Measurements from ENCODE around the gene PPFIA2.

DNA sequence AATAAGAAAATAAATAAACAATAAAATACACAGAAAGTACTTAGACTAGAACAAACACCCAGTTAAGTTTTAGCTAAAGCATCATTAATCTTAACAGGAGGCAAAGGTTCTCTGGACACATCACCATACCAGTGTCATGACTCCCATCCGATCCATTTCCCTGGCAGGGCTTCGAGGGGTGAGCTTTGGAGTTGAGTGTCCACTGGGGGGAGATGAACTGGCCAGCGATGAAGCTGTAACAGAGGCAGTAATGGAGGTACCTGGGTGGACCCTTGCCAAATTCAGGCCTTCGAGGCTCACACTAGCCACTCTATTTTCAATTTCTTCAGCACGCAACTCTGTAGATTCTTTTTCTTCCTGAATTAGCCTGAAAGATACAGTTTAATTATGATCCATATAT, 411.7 kb downstream of the PPFIA2 start:
- TF ChIP-seq, protein P1, sequence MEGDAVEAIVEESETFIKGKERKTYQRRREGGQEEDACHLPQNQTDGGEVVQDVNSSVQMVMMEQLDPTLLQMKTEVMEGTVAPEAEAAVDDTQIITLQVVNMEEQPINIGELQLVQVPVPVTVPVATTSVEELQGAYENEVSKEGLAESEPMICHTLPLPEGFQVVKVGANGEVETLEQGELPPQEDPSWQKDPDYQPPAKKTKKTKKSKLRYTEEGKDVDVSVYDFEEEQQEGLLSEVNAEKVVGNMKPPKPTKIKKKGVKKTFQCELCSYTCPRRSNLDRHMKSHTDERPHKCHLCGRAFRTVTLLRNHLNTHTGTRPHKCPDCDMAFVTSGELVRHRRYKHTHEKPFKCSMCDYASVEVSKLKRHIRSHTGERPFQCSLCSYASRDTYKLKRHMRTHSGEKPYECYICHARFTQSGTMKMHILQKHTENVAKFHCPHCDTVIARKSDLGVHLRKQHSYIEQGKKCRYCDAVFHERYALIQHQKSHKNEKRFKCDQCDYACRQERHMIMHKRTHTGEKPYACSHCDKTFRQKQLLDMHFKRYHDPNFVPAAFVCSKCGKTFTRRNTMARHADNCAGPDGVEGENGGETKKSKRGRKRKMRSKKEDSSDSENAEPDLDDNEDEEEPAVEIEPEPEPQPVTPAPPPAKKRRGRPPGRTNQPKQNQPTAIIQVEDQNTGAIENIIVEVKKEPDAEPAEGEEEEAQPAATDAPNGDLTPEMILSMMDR (IDR thresholded peaks at IDR 0.05) = no peak
- TF ChIP-seq ZFX (IDR thresholded peaks at IDR 0.05; ENCODE audit: borderline replicate concordance) = no peak
